ENCODE results near the gene PRSS2. TPM values are rescaled to one million over a fixed set of nuclear protein-coding genes. Genes with fewer than 3 reads are reported as not detected.

The PRSS2 gene
- total RNA-seq, 4 donors from 2014 or later = not detected

DNA sequence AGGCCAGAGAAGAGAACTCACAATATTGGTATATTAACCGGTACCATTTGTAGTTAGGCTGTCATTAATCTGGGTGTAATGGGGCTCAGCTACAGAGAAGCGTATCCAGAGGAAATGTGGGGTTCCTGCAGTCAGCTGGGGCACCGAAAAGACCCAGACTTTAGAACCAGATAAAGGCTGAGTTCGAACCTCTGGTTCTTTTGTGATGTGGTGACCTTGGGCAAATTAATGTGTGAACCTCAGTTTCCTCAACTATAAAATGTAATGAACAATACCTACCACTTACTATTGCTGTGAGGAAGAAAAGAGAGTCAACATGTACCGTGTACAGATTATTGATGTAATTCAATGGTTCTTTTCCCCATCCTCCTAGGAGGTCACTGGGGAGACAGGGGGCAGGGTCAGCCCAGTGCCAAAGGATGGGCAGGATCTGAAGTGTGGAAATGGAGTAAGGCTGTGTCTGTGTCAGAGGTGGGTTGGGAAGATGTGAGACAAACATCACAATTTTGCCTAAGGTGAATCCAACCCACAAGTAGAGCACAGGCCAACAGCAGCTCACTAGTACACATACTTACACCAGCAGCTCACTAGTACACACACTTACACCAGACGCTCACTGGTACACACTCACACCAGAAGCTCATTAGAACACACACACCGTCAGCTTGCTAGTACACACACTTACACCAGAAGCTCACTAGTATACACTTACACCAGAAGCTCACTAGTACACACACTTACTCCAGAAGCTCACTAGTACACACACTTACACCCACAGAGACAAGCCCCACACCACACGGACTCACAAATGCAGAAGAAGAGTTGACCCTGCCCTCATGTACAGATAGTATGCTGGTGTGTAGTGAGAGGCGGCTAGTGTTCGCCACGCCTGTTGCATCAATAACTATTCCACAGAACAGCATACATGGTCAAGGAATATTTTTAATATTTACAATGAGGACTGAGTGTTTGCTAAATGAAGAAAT is 28.0 kb downstream of the PRSS2 start:
- no peak for DNase-seq
- Histone ChIP-seq H3K27ac (no peak overlapping the region), H3K4me3 (no peak overlapping the region), H3K9me3 (no peaks in the 10 kb centered on the region), H3K36me3 (no peaks in the 10 kb centered on the region), H3K4me1 (peaks cover 0 to 15% of the 10 kb centered on the region in 2 donors), H3K27me3 (peaks cover 0 to 10% of the 10 kb centered on the region in 2 donors)
- intact Hi-C loops (cut with DNase I; ENCODE audit: low total_unique reads) = no loop called here
- TF ChIP-seq POLR2A (IDR thresholded peaks at IDR 0.05) = no peak
- TF ChIP-seq, protein P1, sequence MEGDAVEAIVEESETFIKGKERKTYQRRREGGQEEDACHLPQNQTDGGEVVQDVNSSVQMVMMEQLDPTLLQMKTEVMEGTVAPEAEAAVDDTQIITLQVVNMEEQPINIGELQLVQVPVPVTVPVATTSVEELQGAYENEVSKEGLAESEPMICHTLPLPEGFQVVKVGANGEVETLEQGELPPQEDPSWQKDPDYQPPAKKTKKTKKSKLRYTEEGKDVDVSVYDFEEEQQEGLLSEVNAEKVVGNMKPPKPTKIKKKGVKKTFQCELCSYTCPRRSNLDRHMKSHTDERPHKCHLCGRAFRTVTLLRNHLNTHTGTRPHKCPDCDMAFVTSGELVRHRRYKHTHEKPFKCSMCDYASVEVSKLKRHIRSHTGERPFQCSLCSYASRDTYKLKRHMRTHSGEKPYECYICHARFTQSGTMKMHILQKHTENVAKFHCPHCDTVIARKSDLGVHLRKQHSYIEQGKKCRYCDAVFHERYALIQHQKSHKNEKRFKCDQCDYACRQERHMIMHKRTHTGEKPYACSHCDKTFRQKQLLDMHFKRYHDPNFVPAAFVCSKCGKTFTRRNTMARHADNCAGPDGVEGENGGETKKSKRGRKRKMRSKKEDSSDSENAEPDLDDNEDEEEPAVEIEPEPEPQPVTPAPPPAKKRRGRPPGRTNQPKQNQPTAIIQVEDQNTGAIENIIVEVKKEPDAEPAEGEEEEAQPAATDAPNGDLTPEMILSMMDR (IDR thresholded peaks at IDR 0.05) = no peak

DNA sequence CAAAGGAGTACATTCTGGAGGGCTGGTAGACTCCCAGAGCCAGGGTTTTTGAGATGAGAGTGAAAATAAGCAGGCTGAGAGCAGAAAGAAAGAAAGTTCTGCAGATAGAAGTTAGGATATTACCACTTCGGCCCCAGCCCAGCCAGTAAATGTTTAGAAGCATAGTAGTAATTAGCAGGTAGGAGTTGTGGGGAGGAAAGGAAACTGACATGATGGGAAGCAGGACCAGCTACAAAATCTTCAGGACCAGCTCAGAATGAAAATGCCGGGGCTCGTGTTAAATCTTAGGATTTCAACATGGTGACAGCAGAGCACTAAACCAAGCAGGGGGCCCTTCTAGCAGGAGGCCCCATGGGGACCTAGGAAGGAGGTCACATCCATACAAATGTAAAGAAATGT is 28.7 kb downstream of the PRSS2 start:
- Histone ChIP-seq H3K27me3 (peaks cover 0 to 10% of the 10 kb centered on the region in 2 donors), H3K36me3 (no peaks in the 10 kb centered on the region), H3K4me1 (peaks cover 0 to 15% of the 10 kb centered on the region in 2 donors), H3K27ac (no peak overlapping the region), H3K9me3 (no peaks in the 10 kb centered on the region), H3K4me3 (no peak overlapping the region)
- intact Hi-C loops (cut with DNase I; ENCODE audit: low total_unique reads) = no loop called here
- no peak for DNase-seq
- TF ChIP-seq POLR2A (IDR thresholded peaks at IDR 0.05) = no peak
- TF ChIP-seq, protein P1 (IDR thresholded peaks at IDR 0.05) = no peak

DNA sequence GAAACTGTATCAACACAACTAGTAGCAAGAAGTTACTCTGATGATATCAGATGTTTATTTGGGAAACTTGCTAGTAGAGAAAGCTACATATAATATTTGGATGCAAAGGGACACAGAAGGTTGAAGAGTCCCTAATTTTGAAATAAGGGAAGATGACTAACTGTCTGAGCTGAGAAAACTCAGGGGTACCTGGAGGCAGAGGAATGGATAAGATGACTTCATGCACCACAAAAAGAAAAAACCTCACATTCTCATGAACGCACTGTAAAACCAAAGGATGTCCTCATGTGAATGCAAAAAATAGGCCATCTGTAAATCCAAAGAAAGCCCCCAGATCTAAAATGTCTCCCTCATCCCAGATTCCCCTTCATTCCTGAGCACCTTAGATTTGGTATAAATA is 29.3 kb downstream of the PRSS2 start:
- no peak for TF ChIP-seq POLR2A (IDR thresholded peaks at IDR 0.05)
- intact Hi-C loops (cut with DNase I; ENCODE audit: low total_unique reads) = no loop called here
- H3K9me3 ChIP-seq = no peaks in the 10 kb centered on the region
- H3K36me3 ChIP-seq = no peaks in the 10 kb centered on the region
- peaks cover 0 to 15% of the 10 kb centered on the region in 2 donors for H3K4me1 ChIP-seq
- no peak overlapping the region for H3K4me3 ChIP-seq
- no peak overlapping the region for H3K27ac ChIP-seq
- no peak for DNase-seq
- H3K27me3 ChIP-seq = peaks cover 0 to 10% of the 10 kb centered on the region in 2 donors

DNA sequence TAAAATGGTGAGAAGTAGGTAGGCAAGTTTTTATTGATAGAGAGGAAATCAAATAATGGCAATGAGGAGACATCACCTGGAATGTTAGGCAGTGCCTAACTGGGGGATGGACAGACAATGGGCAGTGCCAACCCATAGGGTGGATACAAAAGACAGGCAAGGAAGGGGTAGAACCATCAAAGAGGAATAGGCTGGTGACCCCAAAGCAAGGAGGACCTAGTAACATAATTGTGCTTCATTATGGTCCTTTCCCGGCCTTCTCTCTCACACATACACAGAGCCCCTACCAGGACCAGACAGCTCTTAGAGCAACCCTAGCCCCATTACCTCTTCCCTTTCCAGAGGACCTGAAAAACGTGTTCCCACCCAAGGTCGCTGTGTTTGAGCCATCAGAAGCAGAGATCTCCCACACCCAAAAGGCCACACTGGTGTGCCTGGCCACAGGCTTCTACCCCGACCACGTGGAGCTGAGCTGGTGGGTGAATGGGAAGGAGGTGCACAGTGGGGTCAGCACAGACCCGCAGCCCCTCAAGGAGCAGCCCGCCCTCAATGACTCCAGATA is 30.0 kb downstream of the PRSS2 start:
- Histone ChIP-seq H3K27ac (no peak overlapping the region), H3K4me1 (peaks cover 0 to 15% of the 10 kb centered on the region in 2 donors), H3K27me3 (peaks cover 0 to 10% of the 10 kb centered on the region in 2 donors), H3K9me3 (no peaks in the 10 kb centered on the region), H3K4me3 (no peak overlapping the region), H3K36me3 (no peaks in the 10 kb centered on the region)
- intact Hi-C loops (cut with DNase I; ENCODE audit: low total_unique reads) = no loop called here
- TF ChIP-seq POLR2A (IDR thresholded peaks at IDR 0.05) = no peak
- TF ChIP-seq, protein P1 (IDR thresholded peaks at IDR 0.05) = no peak
- DNase-seq = no peak

DNA sequence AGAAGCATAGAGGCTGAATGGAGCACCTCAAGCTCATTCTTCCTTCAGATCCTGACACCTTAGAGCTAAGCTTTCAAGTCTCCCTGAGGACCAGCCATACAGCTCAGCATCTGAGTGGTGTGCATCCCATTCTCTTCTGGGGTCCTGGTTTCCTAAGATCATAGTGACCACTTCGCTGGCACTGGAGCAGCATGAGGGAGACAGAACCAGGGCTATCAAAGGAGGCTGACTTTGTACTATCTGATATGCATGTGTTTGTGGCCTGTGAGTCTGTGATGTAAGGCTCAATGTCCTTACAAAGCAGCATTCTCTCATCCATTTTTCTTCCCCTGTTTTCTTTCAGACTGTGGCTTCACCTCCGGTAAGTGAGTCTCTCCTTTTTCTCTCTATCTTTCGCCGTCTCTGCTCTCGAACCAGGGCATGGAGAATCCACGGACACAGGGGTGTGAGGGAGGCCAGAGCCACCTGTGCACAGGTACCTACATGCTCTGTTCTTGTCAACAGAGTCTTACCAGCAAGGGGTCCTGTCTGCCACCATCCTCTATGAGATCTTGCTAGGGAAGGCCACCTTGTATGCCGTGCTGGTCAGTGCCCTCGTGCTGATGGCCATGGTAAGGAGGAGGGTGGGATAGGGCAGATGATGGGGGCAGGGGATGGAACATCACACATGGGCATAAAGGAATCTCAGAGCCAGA is 31.0 kb downstream of the PRSS2 start:
- Histone ChIP-seq H3K27ac (no peak overlapping the region), H3K27me3 (peaks cover 0 to 2% of the 10 kb centered on the region in 2 donors), H3K4me3 (no peak overlapping the region), H3K4me1 (peaks cover 0 to 11% of the 10 kb centered on the region in 2 donors), H3K9me3 (no peaks in the 10 kb centered on the region), H3K36me3 (no peaks in the 10 kb centered on the region)
- no peak for TF ChIP-seq POLR2A (IDR thresholded peaks at IDR 0.05)
- TF ChIP-seq, protein P1 (IDR thresholded peaks at IDR 0.05) = no peak
- intact Hi-C loops (cut with DNase I; ENCODE audit: low total_unique reads) = no loop called here
- no peak for DNase-seq

Measured in uterus (tissue), 4 donors.